IMR-90 (cell line): ENCODE results near the gene PRKN. TPM values are rescaled to one million over a fixed set of nuclear protein-coding genes. Genes with fewer than 3 reads are reported as not detected.

Experiments
- ATAC-seq: fragments of 200-7000 bp; cut with Tn5 transposase; 2 replicates; pipeline ENCODE4 v1.9.1; 2020; ENCODE audit warnings: low read depth, mild to moderate bottlenecking, moderate library complexity
- BruUV-seq: library from RNA; stranded (reverse); fragments of 400-500 nt; replicated peaks from 2 replicates; lab custom pipeline; 2021; lab: Mats Ljungman, UMichigan
- CTCF ChIA-PET: fragments of 300-600 bp; formaldehyde crosslinking; extraction: SDS; loops from one replicate; lab custom pipeline; 2021; ENCODE audit warnings: antibody characterized with exemption; lab: Yijun Ruan, JAX
- POLR2A ChIA-PET: fragments of 300-600 bp; sonication (Branson Sonifier 250); formaldehyde crosslinking; loops from one replicate; lab custom pipeline; 2022; ENCODE audit warnings: antibody characterized with exemption; ENCODE audit not compliant: unreplicated experiment; lab: Charles Lee
- DNase-seq: peaks from one replicate; pipeline ENCODE4 v3.0.0; 2013
- H2AFZ ChIP-seq: replicated peaks from 2 replicates; pipeline ENCODE3; 2013; ENCODE audit warnings: low read length, mild to moderate bottlenecking; ENCODE audit not compliant: poor library complexity
- H2AK5ac ChIP-seq: 2 replicates; pipeline ENCODE4 v1.6.1; 2013; ENCODE audit warnings: low read depth, low read length, inconsistent platforms
- H2AK9ac ChIP-seq: replicated peaks from 2 replicates; pipeline ENCODE3; 2013; ENCODE audit warnings: mild to moderate bottlenecking, low read depth, low read length, moderate library complexity; ENCODE audit not compliant: poor library complexity
- H2BK120ac ChIP-seq: 2 replicates; pipeline ENCODE4 v1.6.1; 2013; ENCODE audit warnings: low read depth, low read length, inconsistent platforms
- H2BK15ac ChIP-seq: 3 replicates; pipeline ENCODE4 v1.6.1; 2013; ENCODE audit warnings: low read depth, low read length, inconsistent platforms
- H2BK20ac ChIP-seq: 2 replicates; pipeline ENCODE4 v1.6.1; 2013; ENCODE audit warnings: low read depth, mild to moderate bottlenecking, inconsistent platforms, low read length, moderate library complexity
- H2BK5ac ChIP-seq: 2 replicates; pipeline ENCODE4 v1.6.1; 2013; ENCODE audit warnings: mild to moderate bottlenecking, low read depth, low read length, inconsistent platforms; ENCODE audit not compliant: poor library complexity, severe bottlenecking
- H3K14ac ChIP-seq: replicated peaks from 2 replicates; pipeline ENCODE4 v1.6.1; 2013; ENCODE audit warnings: low read depth, low read length, inconsistent platforms
- H3K18ac ChIP-seq: 2 replicates; pipeline ENCODE4 v1.6.1; 2013; ENCODE audit warnings: low read depth, low read length, control low read depth
- H3K23ac ChIP-seq: 2 replicates; pipeline ENCODE4 v1.6.1; 2013; ENCODE audit warnings: low read depth, low read length, inconsistent platforms
- H3K27ac ChIP-seq: 2 replicates; pipeline ENCODE4 v1.5.1; 2013; ENCODE audit warnings: mild to moderate bottlenecking, control low read depth, low read length; ENCODE audit not compliant: insufficient read depth
- H3K27me3 ChIP-seq: 2 replicates; pipeline ENCODE4 v1.6.1; 2013; ENCODE audit warnings: low read length; ENCODE audit not compliant: control insufficient read depth, insufficient read depth
- H3K36me3 ChIP-seq: 2 replicates; pipeline ENCODE4 v1.6.1; 2013; ENCODE audit warnings: low read length, mixed read lengths; ENCODE audit not compliant: control insufficient read depth, insufficient read depth
- H3K4ac ChIP-seq: 2 replicates; pipeline ENCODE4 v1.6.1; 2013; ENCODE audit warnings: low read depth, low read length, inconsistent platforms
- H3K4me1 ChIP-seq: 2 replicates; pipeline ENCODE4 v1.6.1; 2013; ENCODE audit warnings: low read length, mixed read lengths; ENCODE audit not compliant: control insufficient read depth, insufficient read depth
- H3K4me2 ChIP-seq: 2 replicates; pipeline ENCODE4 v1.6.1; 2013; ENCODE audit warnings: low read depth, mild to moderate bottlenecking, control low read depth, low read length, moderate library complexity
- H3K4me3 ChIP-seq: 2 replicates; pipeline ENCODE4 v1.5.1; 2013; ENCODE audit warnings: low read depth, mild to moderate bottlenecking, control low read depth, low read length, moderate library complexity; ENCODE audit not compliant: insufficient read depth
- H3K56ac ChIP-seq: 2 replicates; pipeline ENCODE4 v1.6.1; 2013; ENCODE audit warnings: low read length, inconsistent platforms; ENCODE audit not compliant: insufficient read depth; ENCODE audit errors: extremely low read depth
- H3K79me1 ChIP-seq, 2 experiments: 2 replicates each; pipeline ENCODE4 v1.6.1; 2013; ENCODE audit warnings: low read length in 2 of 2, inconsistent platforms in 1 of 2, low read depth in 1 of 2
- H3K9ac ChIP-seq: 2 replicates; pipeline ENCODE4 v1.6.1; 2013; ENCODE audit warnings: low read depth, low read length, control low read depth
- H3K9me1 ChIP-seq: 2 replicates; pipeline ENCODE4 v1.6.1; 2013; ENCODE audit warnings: low read length, inconsistent platforms; ENCODE audit not compliant: insufficient read depth
- H3K9me3 ChIP-seq: 2 replicates; pipeline ENCODE4 v1.6.1; 2013; ENCODE audit warnings: low read length; ENCODE audit not compliant: control insufficient read depth, insufficient read depth
- H4K20me1 ChIP-seq: 2 replicates; pipeline ENCODE4 v1.6.1; 2013; ENCODE audit warnings: low read length, inconsistent platforms; ENCODE audit not compliant: insufficient read depth
- H4K5ac ChIP-seq: 2 replicates; pipeline ENCODE4 v1.6.1; 2013; ENCODE audit warnings: mild to moderate bottlenecking, low read depth, low read length, control low read depth
- H4K8ac ChIP-seq, 2 experiments: 2 replicates each; pipeline ENCODE4 v1.6.1; 2013; ENCODE audit warnings: low read depth in 2 of 2, low read length in 2 of 2, control low read depth in 1 of 2, inconsistent platforms in 1 of 2
- H4K91ac ChIP-seq: 2 replicates; pipeline ENCODE4 v1.6.1; 2013; ENCODE audit warnings: low read depth, low read length, inconsistent platforms; ENCODE audit not compliant: insufficient read depth
- BHLHE40 ChIP-seq: fragments of 150-350 bp; IDR thresholded peaks from 2 replicates; pipeline ENCODE4 v1.6.1; 2016; ENCODE audit warnings: mild to moderate bottlenecking, low read depth, low read length
- CEBPB ChIP-seq: IDR thresholded peaks from 2 replicates; pipeline ENCODE4 v1.6.1; 2012; ENCODE audit warnings: low read depth, low read length, improper control_type of control experiment
- CHD1 ChIP-seq: IDR thresholded peaks from 2 replicates; pipeline ENCODE4 v1.6.1; 2012; ENCODE audit warnings: low read depth, low read length, improper control_type of control experiment
- MAZ ChIP-seq: IDR thresholded peaks from 2 replicates; pipeline ENCODE4 v1.6.1; 2012; ENCODE audit warnings: low read depth, mild to moderate bottlenecking, low read length, improper control_type of control experiment, moderate library complexity, borderline replicate concordance
- MXI1 ChIP-seq: IDR thresholded peaks from 2 replicates; pipeline ENCODE4 v1.6.1; 2012; ENCODE audit warnings: low read depth, mild to moderate bottlenecking, low read length, moderate library complexity, borderline replicate concordance
- NFE2L2 ChIP-seq: fragments of 150-350 bp; IDR thresholded peaks from 2 replicates; pipeline ENCODE4 v1.6.1; 2016; ENCODE audit warnings: low read depth, mild to moderate bottlenecking, low read length
- POLR2A ChIP-seq: IDR thresholded peaks from 2 replicates; pipeline ENCODE4 v1.6.1; 2012; ENCODE audit warnings: mild to moderate bottlenecking, low read depth, low read length
- RAD21 ChIP-seq: IDR thresholded peaks from 2 replicates; pipeline ENCODE4 v1.6.1; 2012; ENCODE audit warnings: low read length, improper control_type of control experiment
- RCOR1 ChIP-seq: IDR thresholded peaks from 2 replicates; pipeline ENCODE4 v1.6.1; 2012; ENCODE audit warnings: mild to moderate bottlenecking, low read length, improper control_type of control experiment; ENCODE audit not compliant: insufficient replicate concordance
- RFX5 ChIP-seq: IDR thresholded peaks from 2 replicates; pipeline ENCODE4 v1.8.0; 2012; ENCODE audit warnings: low read depth, mild to moderate bottlenecking, low read length, moderate library complexity
- SMC3 ChIP-seq: fragments of 150-350 bp; IDR thresholded peaks from 2 replicates; pipeline ENCODE4 v1.6.1; 2016; ENCODE audit warnings: low read depth, mild to moderate bottlenecking, antibody characterized with exemption, low read length, moderate library complexity
- WGBS, 2 experiments: methylation state at CpG; one replicate each; pipeline versions ENCODE4 v1.1.5 to v1.1.7; 2013; ENCODE audit warnings: missing lambda C conversion rate in 2 of 2; ENCODE audit not compliant: insufficient read length in 1 of 2; ENCODE audit errors: extremely low coverage in 2 of 2; 5-methylcytosine and 5-hydroxymethylcytosine counted together
- dilution Hi-C: fragments of 300-500 bp; cut with HindIII; formaldehyde crosslinking; loops from one replicate; pipeline ENCODE4 v1.14.3; 2018; ENCODE audit warnings: low sequenced_read_pairs; ENCODE audit not compliant: unreplicated experiment
- in situ Hi-C: fragments of 300-500 bp; cut with MboI; formaldehyde crosslinking; loops from 3 replicates; pipeline ENCODE4 v1.14.3; 2019; ENCODE audit warnings: low sequenced_read_pairs, inconsistent platforms, mixed read lengths
- intact Hi-C: fragments of 100-400 bp; cut with micrococcal nuclease; formaldehyde crosslinking; loops from 2 replicates; pipeline ENCODE4 v1.10.0; 2022
- polyA plus RNA-seq, 3 experiments: library from polyadenylated mRNA; depleted of rRNA; stranded (reverse); fragments of >200 nt; gene quantifications; 2 replicates each; pipeline ENCODE4 v1.2.3, GENCODE V29; 2012; ENCODE audit warnings: low replicate concordance in 1 of 3
- total RNA-seq: library from RNA; depleted of rRNA; stranded (reverse); fragments of >200 nt; gene quantifications from 2 replicates; pipeline ENCODE4 v1.2.3, GENCODE V29; 2012
- TF ChIP-seq, protein P1 (sequence below): fragments of 150-350 bp; IDR thresholded peaks from 2 replicates; pipeline ENCODE4 v1.6.1; 2016; ENCODE audit warnings: low read depth, mild to moderate bottlenecking, low read length, moderate library complexity, borderline replicate concordance
- TF ChIP-seq, protein P2 (sequence below): fragments of 150-350 bp; IDR thresholded peaks from 2 replicates; pipeline ENCODE4 v1.6.1; 2017; ENCODE audit warnings: mild to moderate bottlenecking, antibody characterized with exemption, low read length, low read depth
- TF ChIP-seq, protein P3 (sequence below): conservative IDR thresholded peaks from 2 replicates; pipeline ENCODE4 v1.5.1; 2012; ENCODE audit warnings: mild to moderate bottlenecking, low read depth, low read length, improper control_type of control experiment

Gene PRKN
- total and polyA plus RNA-seq, 2 of the 4 experiments (the other 2 are of a cell fraction): 0.15 to 0.18 TPM

DNA sequence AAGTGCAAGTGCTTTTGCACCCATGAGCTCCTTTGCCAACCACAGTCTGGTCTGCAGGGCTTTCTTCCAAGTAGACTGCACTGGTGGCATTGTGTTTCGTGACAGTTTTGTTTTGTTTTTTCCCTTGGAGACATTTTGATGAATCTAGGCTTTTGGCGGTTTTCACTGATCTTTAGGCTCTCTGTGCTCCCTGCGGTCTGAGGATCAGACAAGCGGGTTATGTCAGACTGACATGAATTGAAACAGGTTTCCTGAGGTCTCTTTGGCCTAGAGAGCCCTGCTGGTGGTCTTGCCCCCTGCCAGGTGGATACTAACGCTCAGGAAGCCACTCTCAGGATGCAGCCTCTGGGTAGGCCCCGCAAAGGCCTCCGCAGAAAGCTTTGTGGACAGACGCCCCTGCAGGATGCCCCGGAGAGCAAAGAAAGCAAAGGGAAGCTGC is 898.3 kb downstream of the PRKN start:
- TF ChIP-seq RCOR1 (no peak), POLR2A (no peak), SMC3 (no peak), MXI1 (no peak), NFE2L2 (no peak), RFX5 (no peak), CEBPB (no peak), RAD21 (no peak), BHLHE40 (no peak), CHD1 (no peak), MAZ (no peak)
- TF ChIP-seq, protein P1, sequence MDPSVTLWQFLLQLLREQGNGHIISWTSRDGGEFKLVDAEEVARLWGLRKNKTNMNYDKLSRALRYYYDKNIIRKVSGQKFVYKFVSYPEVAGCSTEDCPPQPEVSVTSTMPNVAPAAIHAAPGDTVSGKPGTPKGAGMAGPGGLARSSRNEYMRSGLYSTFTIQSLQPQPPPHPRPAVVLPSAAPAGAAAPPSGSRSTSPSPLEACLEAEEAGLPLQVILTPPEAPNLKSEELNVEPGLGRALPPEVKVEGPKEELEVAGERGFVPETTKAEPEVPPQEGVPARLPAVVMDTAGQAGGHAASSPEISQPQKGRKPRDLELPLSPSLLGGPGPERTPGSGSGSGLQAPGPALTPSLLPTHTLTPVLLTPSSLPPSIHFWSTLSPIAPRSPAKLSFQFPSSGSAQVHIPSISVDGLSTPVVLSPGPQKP: no peak
- TF ChIP-seq, protein P2, sequence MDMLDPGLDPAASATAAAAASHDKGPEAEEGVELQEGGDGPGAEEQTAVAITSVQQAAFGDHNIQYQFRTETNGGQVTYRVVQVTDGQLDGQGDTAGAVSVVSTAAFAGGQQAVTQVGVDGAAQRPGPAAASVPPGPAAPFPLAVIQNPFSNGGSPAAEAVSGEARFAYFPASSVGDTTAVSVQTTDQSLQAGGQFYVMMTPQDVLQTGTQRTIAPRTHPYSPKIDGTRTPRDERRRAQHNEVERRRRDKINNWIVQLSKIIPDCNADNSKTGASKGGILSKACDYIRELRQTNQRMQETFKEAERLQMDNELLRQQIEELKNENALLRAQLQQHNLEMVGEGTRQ: no peak
- TF ChIP-seq, protein P3, sequence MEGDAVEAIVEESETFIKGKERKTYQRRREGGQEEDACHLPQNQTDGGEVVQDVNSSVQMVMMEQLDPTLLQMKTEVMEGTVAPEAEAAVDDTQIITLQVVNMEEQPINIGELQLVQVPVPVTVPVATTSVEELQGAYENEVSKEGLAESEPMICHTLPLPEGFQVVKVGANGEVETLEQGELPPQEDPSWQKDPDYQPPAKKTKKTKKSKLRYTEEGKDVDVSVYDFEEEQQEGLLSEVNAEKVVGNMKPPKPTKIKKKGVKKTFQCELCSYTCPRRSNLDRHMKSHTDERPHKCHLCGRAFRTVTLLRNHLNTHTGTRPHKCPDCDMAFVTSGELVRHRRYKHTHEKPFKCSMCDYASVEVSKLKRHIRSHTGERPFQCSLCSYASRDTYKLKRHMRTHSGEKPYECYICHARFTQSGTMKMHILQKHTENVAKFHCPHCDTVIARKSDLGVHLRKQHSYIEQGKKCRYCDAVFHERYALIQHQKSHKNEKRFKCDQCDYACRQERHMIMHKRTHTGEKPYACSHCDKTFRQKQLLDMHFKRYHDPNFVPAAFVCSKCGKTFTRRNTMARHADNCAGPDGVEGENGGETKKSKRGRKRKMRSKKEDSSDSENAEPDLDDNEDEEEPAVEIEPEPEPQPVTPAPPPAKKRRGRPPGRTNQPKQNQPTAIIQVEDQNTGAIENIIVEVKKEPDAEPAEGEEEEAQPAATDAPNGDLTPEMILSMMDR: no peak
- no peak overlapping the region for H3K18ac ChIP-seq
- 100% methylated on average over 2 of the region's 9 CpGs; no CpG with 5 or more reads in 1 of the 2 experiments for WGBS, 2 experiments
- no peaks in the 10 kb centered on the region for H3K79me1 ChIP-seq
- in situ Hi-C loops: no loop called here
- no peak overlapping the region for H4K8ac ChIP-seq
- no peak overlapping the region for H2BK5ac ChIP-seq
- no peak overlapping the region for H3K4me3 ChIP-seq
- H2AFZ ChIP-seq: no peak overlapping the region
- no peak overlapping the region for H3K4me2 ChIP-seq
- H3K36me3 ChIP-seq: no peaks in the 10 kb centered on the region
- H2BK120ac ChIP-seq: no peak overlapping the region
- no peak overlapping the region for H2BK20ac ChIP-seq
- no peaks in the 10 kb centered on the region for H3K27me3 ChIP-seq
- dilution Hi-C loops: no loop called here
- BruUV-seq: no TSS peak
- peaks cover 18% of the 10 kb centered on the region for H3K9me3 ChIP-seq
- no peak overlapping the region for H3K56ac ChIP-seq
- no peak overlapping the region for H3K9ac ChIP-seq
- no peak overlapping the region for H3K14ac ChIP-seq
- no peak overlapping the region for H3K27ac ChIP-seq
- ChIA-PET CTCF (no interaction called here), POLR2A (no interaction called here)
- no peak overlapping the region for H2AK5ac ChIP-seq
- no peak overlapping the region for H4K91ac ChIP-seq
- intact Hi-C loops: no loop called here
- H3K9me1 ChIP-seq: no peaks in the 10 kb centered on the region
- no peaks in the 10 kb centered on the region for H3K4me1 ChIP-seq
- H3K4ac ChIP-seq: no peak overlapping the region
- H4K20me1 ChIP-seq: no peaks in the 10 kb centered on the region
- H4K5ac ChIP-seq: no peak overlapping the region
- no peak overlapping the region for H3K23ac ChIP-seq
- H2AK9ac ChIP-seq: no peak overlapping the region
- DNase-seq: no peak
- ATAC-seq: no peak
- H2BK15ac ChIP-seq: no peak overlapping the region
